Urothelium cell line (cell line): ENCODE measurements around the gene TRAPPC12.

Experiments
- DNase-seq: peaks from one replicate; pipeline ENCODE4 v3.0.0; 2011; ENCODE audit warnings: low spot score, mixed read lengths
- FAIRE-seq: peaks from 2 replicates; lab custom pipeline; 2011; peaks lifted over from hg19 to GRCh38; lab: Jason Lieb, UNC

Gene TRAPPC12

GRCh38 chr2:3465844-3466481 lies 86.5 kb downstream of the TRAPPC12 start:
- no peak for FAIRE-seq
- peak; percentile 16 for DNase-seq

- FAIRE-seq, result no peak
Measured at GRCh38 chr2:3466482-3466863, 87.0 kb downstream of the TRAPPC12 start.

GRCh38 chr2:3466966-3467365 lies 87.5 kb downstream of the TRAPPC12 start:
- DNase-seq (no peak), FAIRE-seq (no peak)

More at GRCh38 chr2:3466482-3466863, 87.0 kb downstream of the TRAPPC12 start:
- DNase-seq, result no peak

- DNase-seq (no peak), FAIRE-seq (no peak)
Measured at GRCh38 chr2:3467654-3468053, 88.2 kb downstream of the TRAPPC12 start.

GRCh38 chr2:3468296-3468988 lies 88.9 kb downstream of the TRAPPC12 start:
- FAIRE-seq, result no peak

GRCh38 chr2:3469486-3469885 lies 90.0 kb downstream of the TRAPPC12 start:
- FAIRE-seq, result no peak

More at GRCh38 chr2:3468296-3468988, 88.9 kb downstream of the TRAPPC12 start:
- DNase-seq, result no peak

GRCh38 chr2:3470166-3470651 lies 90.7 kb downstream of the TRAPPC12 start:
- FAIRE-seq (peak; percentile 40), DNase-seq (peak; percentile 46)

More at GRCh38 chr2:3469486-3469885, 90.0 kb downstream of the TRAPPC12 start:
- no peak for DNase-seq

- DNase-seq, result no peak
- no peak for FAIRE-seq
Measured at GRCh38 chr2:3470856-3471737, 91.6 kb downstream of the TRAPPC12 start.

- DNase-seq, result no peak
- no peak for FAIRE-seq
Measured at GRCh38 chr2:3472296-3472695, 92.8 kb downstream of the TRAPPC12 start.

- no peak for FAIRE-seq
- DNase-seq, result no peak
Measured at GRCh38 chr2:3472966-3473365, 93.5 kb downstream of the TRAPPC12 start.

GRCh38 chr2:3475771-3476170 lies 96.3 kb downstream of the TRAPPC12 start:
- FAIRE-seq, result no peak
- DNase-seq, result no peak

- FAIRE-seq (no peak), DNase-seq (no peak)
Measured at GRCh38 chr2:3476321-3476984, 97.0 kb downstream of the TRAPPC12 start.

GRCh38 chr2:3476985-3477327 lies 97.5 kb downstream of the TRAPPC12 start:
- DNase-seq, result no peak
- FAIRE-seq, result no peak

GRCh38 chr2:3478846-3479385 lies 99.4 kb downstream of the TRAPPC12 start:
- no peak for FAIRE-seq
- no peak for DNase-seq

- no peak for DNase-seq
- FAIRE-seq, result no peak
Measured at GRCh38 chr2:3479430-3480320, 100.2 kb downstream of the TRAPPC12 start.

- FAIRE-seq (no peak), DNase-seq (no peak)
Measured at GRCh38 chr2:3480352-3481010, 101.0 kb downstream of the TRAPPC12 start.

- no peak for DNase-seq
- FAIRE-seq, result no peak
Measured at GRCh38 chr2:3481011-3481400, 101.5 kb downstream of the TRAPPC12 start.

- no peak for FAIRE-seq
- no peak for DNase-seq
Measured at GRCh38 chr2:3481736-3482362, 102.4 kb downstream of the TRAPPC12 start.
